GM10847 (cell line): Measurements from ENCODE around the gene SMG6.

Source experiments
- POLR2A ChIP-seq: IDR thresholded peaks from 2 replicates; pipeline ENCODE4 v1.6.1; 2011; ENCODE audit not compliant: insufficient read length; ENCODE audit errors: extremely low read depth

The SMG6 gene

GRCh38 chr17:2059547-2060384 is 243.8 kb downstream of the SMG6 start:
- TF ChIP-seq POLR2A: no peak

GRCh38 chr17:2058586-2059546 is 244.7 kb downstream of the SMG6 start:
- TF ChIP-seq POLR2A: peak; percentile 3

GRCh38 chr17:2057760-2058585 is 245.6 kb downstream of the SMG6 start:
- peak; percentile 4 for TF ChIP-seq POLR2A

GRCh38 chr17:2057175-2057759 is 246.3 kb downstream of the SMG6 start:
- TF ChIP-seq POLR2A: no peak

GRCh38 chr17:2056206-2057174 is 247.1 kb downstream of the SMG6 start:
- no peak for TF ChIP-seq POLR2A

GRCh38 chr17:2055292-2056205 is 248.0 kb downstream of the SMG6 start:
- no peak for TF ChIP-seq POLR2A

GRCh38 chr17:2054512-2055291 is 248.9 kb downstream of the SMG6 start, which contains the start of gene HIC1:
Gene HIC1, plus strand, starts transcription at chr17:2055103. Its CDS starts 1,588 bp downstream, at chr17:2056691.
- peak; percentile 74 for TF ChIP-seq POLR2A

- no peak for TF ChIP-seq POLR2A
Measured at GRCh38 chr17:2054262-2054511, 249.4 kb downstream of the SMG6 start.

- no peak for TF ChIP-seq POLR2A
Measured at GRCh38 chr17:2053380-2054261, 250.0 kb downstream of the SMG6 start.

GRCh38 chr17:2051933-2052559 is 251.5 kb downstream of the SMG6 start:
- no peak for TF ChIP-seq POLR2A

- TF ChIP-seq POLR2A: no peak
Measured at GRCh38 chr17:2051061-2051932, 252.3 kb downstream of the SMG6 start.
